GM11168 (cell line): Measurements from ENCODE around the gene NPIPB2.
"Not testable (repeated sequence)": the region's sequence is repeated elsewhere in the genome, so short reads cannot be mapped to it uniquely, and the experiment has no call there.

Experiments used
- in situ Hi-C: fragments of 300-500 bp; cut with MboI; formaldehyde crosslinking; loops from one replicate; pipeline ENCODE4 v1.12.0; 2022; ENCODE audit warnings: low sequenced_read_pairs; ENCODE audit not compliant: unreplicated experiment

NPIPB2 gene

DNA sequence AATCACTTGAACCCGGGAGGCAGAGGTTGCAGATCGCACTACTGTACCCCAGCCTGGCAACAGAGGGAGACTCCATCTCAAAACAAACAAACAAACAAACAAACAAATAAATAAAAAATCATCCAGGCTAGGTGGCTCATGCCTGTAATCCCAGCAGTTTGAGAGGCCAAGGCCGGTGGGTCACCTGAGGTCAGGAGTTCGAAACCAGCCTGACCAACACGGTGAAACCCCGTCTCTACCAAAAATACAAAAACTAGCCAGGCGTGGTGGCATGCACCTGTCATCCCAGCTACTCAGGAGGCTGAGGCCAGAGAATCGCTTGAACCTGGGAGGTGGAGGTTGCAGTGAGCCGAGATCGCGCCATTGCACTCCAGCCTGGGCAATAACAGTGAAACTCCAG is 21.1 kb upstream of the NPIPB2 start:
- in situ Hi-C loops = not testable (repeated sequence)

DNA sequence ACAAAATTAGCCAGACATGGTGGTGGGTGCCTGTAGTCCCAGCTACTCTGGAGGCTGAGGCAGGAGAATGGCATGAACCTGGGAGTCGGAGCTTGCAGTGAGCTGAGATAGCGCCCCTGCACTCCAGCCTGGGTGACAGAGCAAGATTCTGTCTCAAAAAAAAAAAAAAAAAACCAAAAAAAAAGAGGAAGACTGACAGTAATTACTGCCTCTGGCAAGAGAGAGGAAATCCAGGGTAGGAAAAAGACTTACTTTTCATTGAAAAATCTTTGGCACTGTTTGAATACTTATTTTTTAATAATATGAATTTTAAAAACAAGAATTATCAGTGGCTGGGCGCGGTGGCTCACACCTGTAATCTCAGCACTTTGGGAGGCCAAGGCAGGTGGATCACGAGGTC is 20.6 kb upstream of the NPIPB2 start:
- in situ Hi-C loops = not testable (repeated sequence)

DNA sequence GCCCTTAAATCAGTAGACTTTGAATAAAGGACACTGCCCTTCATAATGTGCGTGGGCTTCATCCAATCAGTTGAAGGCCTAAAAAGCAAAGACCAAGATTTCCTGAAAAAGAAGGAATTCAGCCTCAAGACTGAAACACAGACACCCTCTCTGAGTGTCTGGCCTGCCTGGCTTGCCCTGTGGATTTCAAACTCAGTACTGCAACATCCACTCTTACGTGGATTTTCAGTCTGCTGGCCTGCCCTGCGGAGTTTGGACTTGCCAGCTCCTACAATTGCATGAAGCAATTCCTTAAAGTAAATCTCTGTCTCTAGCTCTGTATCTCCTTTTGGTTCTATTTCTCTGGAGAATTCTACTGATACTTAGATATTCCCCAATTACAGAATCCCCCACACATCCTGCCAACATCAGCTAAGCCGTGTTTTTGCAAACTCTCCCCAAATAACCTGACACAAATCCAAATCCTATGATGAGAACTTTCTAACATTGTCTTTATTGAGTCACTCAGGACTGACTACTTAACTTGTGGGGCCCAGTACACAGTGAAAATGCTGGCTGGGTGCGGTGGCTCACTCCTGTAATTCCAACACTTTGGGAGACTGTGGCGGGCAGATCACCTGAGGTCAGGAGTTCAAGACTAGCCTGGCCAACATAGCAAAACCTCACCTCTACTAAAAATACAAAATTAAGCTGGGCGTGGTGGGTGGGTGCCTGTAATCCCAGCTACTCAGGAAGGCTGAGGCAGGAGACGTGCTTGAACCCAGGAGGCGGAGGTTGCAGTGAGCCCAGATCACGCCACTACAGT is 15.9 kb upstream of the NPIPB2 start:
- in situ Hi-C loops = no loop called here

- in situ Hi-C loops = no loop called here
These were observed 14.7 kb upstream of the NPIPB2 start for GRCh38 chr16:11956558-11956957.

DNA sequence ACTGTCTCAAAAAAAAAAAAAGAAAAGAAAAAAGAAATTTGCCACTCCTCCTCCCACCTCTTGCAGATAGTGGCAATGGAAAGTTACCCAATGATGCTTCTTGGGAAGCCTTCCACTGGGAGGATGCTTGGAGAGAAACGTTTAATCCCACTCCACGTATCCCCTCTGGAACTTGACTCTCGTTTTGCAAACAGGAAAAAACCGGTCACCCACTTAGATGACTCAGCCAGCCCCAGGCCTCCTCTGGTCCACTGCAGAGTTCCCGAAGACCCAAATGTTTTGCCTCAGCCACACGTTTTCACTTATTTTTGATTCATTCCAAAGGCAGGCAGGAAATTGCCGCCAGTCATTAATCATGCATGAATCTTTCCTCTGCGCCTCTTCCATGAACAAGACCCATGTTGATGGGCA is 13.9 kb upstream of the NPIPB2 start:
- in situ Hi-C loops = no loop called here

DNA sequence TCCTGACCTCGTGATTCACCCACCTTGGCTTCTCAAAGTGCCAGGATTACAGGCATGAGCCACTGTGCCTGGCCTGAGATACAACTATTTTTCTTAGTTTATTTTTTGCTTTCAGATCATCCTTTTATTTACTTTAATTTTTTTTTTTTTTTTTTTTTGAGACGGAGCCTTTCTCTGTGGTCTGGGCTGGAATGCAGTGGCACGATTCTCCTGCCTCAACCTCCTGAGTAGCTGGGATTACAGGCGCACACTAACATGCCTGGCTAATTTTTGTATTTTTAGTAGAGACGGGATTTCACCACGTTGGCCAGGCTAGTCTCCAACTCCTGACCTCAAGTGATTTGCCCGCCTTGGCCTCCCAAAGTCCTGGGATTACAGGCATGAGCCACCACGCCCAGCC is 11.7 kb upstream of the NPIPB2 start:
- in situ Hi-C loops = loop anchor here (5.0 kb wide), 1 partner anchor 109 kb away; no protein-coding TSS in a partner anchor

- in situ Hi-C loops = loop anchor here (5.0 kb wide), 1 partner anchor 112 kb away; no protein-coding TSS in a partner anchor
These were observed 8.5 kb upstream of the NPIPB2 start for GRCh38 chr16:11950388-11950787.

GRCh38 chr16:11949527-11949926 is 7.7 kb upstream of the NPIPB2 start:
- in situ Hi-C loops = no loop called here

GRCh38 chr16:11948819-11949218 is 7.0 kb upstream of the NPIPB2 start:
- in situ Hi-C loops = no loop called here

DNA sequence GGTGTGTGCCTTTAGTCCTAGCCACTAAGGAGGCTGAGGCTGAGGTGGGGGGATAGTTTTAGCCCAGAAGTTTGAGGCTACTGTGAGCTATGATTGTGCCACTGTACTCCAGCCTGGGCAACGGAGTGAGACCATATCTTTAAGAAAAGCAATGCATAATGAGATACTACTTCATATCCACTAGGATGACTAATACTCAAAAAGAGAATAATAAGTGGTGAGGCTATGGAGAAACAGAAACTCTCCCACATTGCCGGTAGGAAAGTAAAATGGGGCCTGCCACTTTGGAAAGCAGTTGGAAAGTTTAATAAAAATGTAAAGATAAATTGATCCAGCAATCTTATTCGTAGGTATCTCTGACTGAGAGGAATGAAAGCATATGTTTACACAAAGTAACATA is 4.6 kb upstream of the NPIPB2 start:
- in situ Hi-C loops = no loop called here

DNA sequence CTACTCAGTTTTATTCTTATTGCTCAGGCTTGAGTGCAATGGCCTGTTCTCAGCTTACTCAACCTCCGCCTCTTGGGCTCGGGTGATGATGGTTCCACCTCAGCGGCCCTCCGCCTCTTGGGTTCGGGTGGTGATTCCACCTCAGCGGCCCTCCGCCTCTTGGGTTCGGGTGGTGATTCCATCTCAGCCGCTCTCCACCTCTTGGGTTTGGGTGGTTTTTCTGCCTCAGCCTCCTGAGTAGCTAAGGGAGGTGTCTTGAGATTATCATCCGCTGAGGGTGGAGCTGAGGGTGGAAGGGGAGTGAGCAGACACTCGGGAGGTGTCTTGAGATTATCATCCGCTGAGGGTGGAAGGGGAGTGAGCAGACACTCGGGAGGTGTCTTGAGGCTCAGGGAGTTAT is 14.5 kb downstream of the NPIPB2 start:
- in situ Hi-C loops = not testable (repeated sequence)

GRCh38 chr16:11924046-11924445 is 17.8 kb downstream of the NPIPB2 start:
- in situ Hi-C loops = not testable (repeated sequence)

GRCh38 chr16:11916524-11917285 is 25.1 kb downstream of the NPIPB2 start:
- in situ Hi-C loops = no loop called here

- in situ Hi-C loops = no loop called here
These were observed 26.0 kb downstream of the NPIPB2 start, which contains the start of gene GSPT1 for GRCh38 chr16:11915644-11916523. Gene GSPT1, minus strand, starts transcription at chr16:11915956. Its CDS starts 236 bp downstream, at chr16:11915720.

GRCh38 chr16:11915114-11915643 is 26.7 kb downstream of the NPIPB2 start:
- in situ Hi-C loops = no loop called here

GRCh38 chr16:11914210-11915113 is 27.4 kb downstream of the NPIPB2 start:
- in situ Hi-C loops = no loop called here

- in situ Hi-C loops = no loop called here
These were observed 28.3 kb downstream of the NPIPB2 start for GRCh38 chr16:11913425-11914079.

- in situ Hi-C loops = no loop called here
These were observed 31.9 kb downstream of the NPIPB2 start for GRCh38 chr16:11909653-11910545.
